Measurements from ENCODE around the gene FOXC2. TPM values are rescaled to one million over a fixed set of nuclear protein-coding genes. Genes with fewer than 3 reads are reported as not detected.

FOXC2 gene
- total RNA-seq, 1 donor = not detected

GRCh38 chr16:86594721-86595120 is 28.1 kb downstream of the FOXC2 start:
- H3K4me3 ChIP-seq (ENCODE audit: low read depth, low read length) = no peak overlapping the region
- no peak for DNase-seq (ENCODE audit: low read depth)
- no peak for TF ChIP-seq CTCF (IDR thresholded peaks at IDR 0.05; ENCODE audit: insufficient read depth, low read depth, low read length)

- no peak for DNase-seq (ENCODE audit: low read depth)
- no peak overlapping the region for H3K4me3 ChIP-seq (ENCODE audit: low read depth, low read length)
- no peak for TF ChIP-seq CTCF (IDR thresholded peaks at IDR 0.05; ENCODE audit: insufficient read depth, low read depth, low read length)
These were observed 29.5 kb downstream of the FOXC2 start for GRCh38 chr16:86595983-86596605.

GRCh38 chr16:86597126-86597879 is 30.7 kb downstream of the FOXC2 start:
- no peak overlapping the region for H3K4me3 ChIP-seq (ENCODE audit: low read depth, low read length)
- TF ChIP-seq CTCF (IDR thresholded peaks at IDR 0.05; ENCODE audit: insufficient read depth, low read depth, low read length) = no peak
- DNase-seq (ENCODE audit: low read depth) = no peak

GRCh38 chr16:86597880-86598606 is 31.4 kb downstream of the FOXC2 start:
- DNase-seq (ENCODE audit: low read depth) = no peak
- H3K4me3 ChIP-seq (ENCODE audit: low read depth, low read length) = no peak overlapping the region
- TF ChIP-seq CTCF (IDR thresholded peaks at IDR 0.05; ENCODE audit: insufficient read depth, low read depth, low read length) = no peak

GRCh38 chr16:86598607-86599565 is 32.3 kb downstream of the FOXC2 start:
- peak; percentile 14 for DNase-seq (ENCODE audit: low read depth)
- no peak overlapping the region for H3K4me3 ChIP-seq (ENCODE audit: low read depth, low read length)
- TF ChIP-seq CTCF (IDR thresholded peaks at IDR 0.05; ENCODE audit: insufficient read depth, low read depth, low read length) = no peak

- no peak for TF ChIP-seq CTCF (IDR thresholded peaks at IDR 0.05; ENCODE audit: insufficient read depth, low read depth, low read length)
- DNase-seq (ENCODE audit: low read depth) = no peak
- no peak overlapping the region for H3K4me3 ChIP-seq (ENCODE audit: low read depth, low read length)
These were observed 34.7 kb downstream of the FOXC2 start for GRCh38 chr16:86601356-86601755.
